Thoracic aorta (tissue), 2 donors: ENCODE data around the gene RAB12. TPM values are rescaled to one million over a fixed set of nuclear protein-coding genes. Genes with fewer than 3 reads are reported as not detected.

Source experiments
- ATAC-seq: fragments of 150-250 bp; one replicate; pipeline ENCODE4 v1.8.0; 2017; ENCODE audit warnings: low read depth; ENCODE audit not compliant: insufficient number of reproducible peaks, low FRiP score
- DNase-seq: peaks from one replicate; pipeline ENCODE4 v3.0.0-alpha.2; 2020; ENCODE audit warnings: low spot score
- H3K27ac ChIP-seq, 2 donors: fragments of 200-600 bp; sonication (generic); 1 replicate in 1 of 2; 2 replicates in 1 of 2; pipeline ENCODE4 v1.5.1; 2016; ENCODE audit warnings: mild to moderate bottlenecking in 2 of 2, moderate library complexity in 2 of 2
- H3K27me3 ChIP-seq: fragments of 200-600 bp; sonication (generic); replicated peaks from 2 replicates; pipeline ENCODE4 v1.6.0; 2016; ENCODE audit warnings: mild to moderate bottlenecking; ENCODE audit not compliant: insufficient read depth
- H3K36me3 ChIP-seq: fragments of 200-600 bp; sonication (generic); one replicate; pipeline ENCODE4 v1.5.1; 2016
- H3K4me1 ChIP-seq, 2 donors: fragments of 200-600 bp; sonication (generic); 1 replicate in 1 of 2; 2 replicates in 1 of 2; pipeline versions ENCODE4 v1.5.1 to v1.6.0; 2016; ENCODE audit warnings: low read depth in 2 of 2, mild to moderate bottlenecking in 1 of 2; ENCODE audit not compliant: control insufficient read depth in 1 of 2
- H3K4me3 ChIP-seq: fragments of 200-600 bp; sonication (generic); 2 replicates; pipeline ENCODE4 v1.5.1; 2016; ENCODE audit warnings: mild to moderate bottlenecking
- H3K9me3 ChIP-seq: fragments of 200-600 bp; sonication (generic); 2 replicates; pipeline ENCODE4 v1.5.1; 2016
- CTCF ChIP-seq: fragments of 200-600 bp; sonication (generic); IDR thresholded peaks from one replicate; pipeline ENCODE4 v1.5.1; 2019; ENCODE audit warnings: antibody characterized with exemption
- total RNA-seq, 2 donors: library from RNA; depleted of rRNA; stranded (reverse); fragments of >200 nt; gene quantifications; one replicate each; pipeline versions ENCODE4 v1.1.0 to v1.2.3, GENCODE V29; 2016

RAB12 gene
- total RNA-seq, 2 donors from 2014 or later, result 40.1 to 55.0 TPM

GRCh38 chr18:8660316-8660715 lies 51.1 kb downstream of the RAB12 start:
- Histone ChIP-seq H3K4me1 (no peaks in the 10 kb centered on the region), H3K36me3 (no peaks in the 10 kb centered on the region), H3K9me3 (no peaks in the 10 kb centered on the region), H3K4me3 (no peak overlapping the region), H3K27ac (no peak overlapping the region), H3K27me3 (no peaks in the 10 kb centered on the region)
- ATAC-seq, result no peak
- no peak for DNase-seq
- no peak for TF ChIP-seq CTCF

- H3K27ac ChIP-seq, result no peak overlapping the region
- no peaks in the 10 kb centered on the region for H3K27me3 ChIP-seq
- no peaks in the 10 kb centered on the region for H3K9me3 ChIP-seq
- no peaks in the 10 kb centered on the region for H3K4me1 ChIP-seq
- ATAC-seq (no peak), DNase-seq (no peak)
- no peak for TF ChIP-seq CTCF
- no peak overlapping the region for H3K4me3 ChIP-seq
- H3K36me3 ChIP-seq, result no peaks in the 10 kb centered on the region
Measured at GRCh38 chr18:8661754-8662559, 52.7 kb downstream of the RAB12 start.

- H3K4me3 ChIP-seq, result no peak overlapping the region
- no peaks in the 10 kb centered on the region for H3K27me3 ChIP-seq
- DNase-seq (no peak), ATAC-seq (no peak)
- TF ChIP-seq CTCF, result no peak
- H3K36me3 ChIP-seq, result no peaks in the 10 kb centered on the region
- H3K9me3 ChIP-seq, result no peaks in the 10 kb centered on the region
- H3K4me1 ChIP-seq, result no peaks in the 10 kb centered on the region
- H3K27ac ChIP-seq, result no peak overlapping the region
Measured at GRCh38 chr18:8662560-8663255, 53.5 kb downstream of the RAB12 start.

- no peaks in the 10 kb centered on the region for H3K4me1 ChIP-seq
- H3K27ac ChIP-seq, result no peak overlapping the region
- H3K4me3 ChIP-seq, result no peak overlapping the region
- no peaks in the 10 kb centered on the region for H3K36me3 ChIP-seq
- DNase-seq (no peak), ATAC-seq (no peak)
- H3K9me3 ChIP-seq, result no peaks in the 10 kb centered on the region
- H3K27me3 ChIP-seq, result no peaks in the 10 kb centered on the region
- no peak for TF ChIP-seq CTCF
Measured at GRCh38 chr18:8667846-8668245, 58.6 kb downstream of the RAB12 start.

- ATAC-seq (no peak), DNase-seq (no peak)
- H3K27me3 ChIP-seq, result no peaks in the 10 kb centered on the region
- no peak overlapping the region for H3K4me3 ChIP-seq
- TF ChIP-seq CTCF, result no peak
- H3K4me1 ChIP-seq, result no peaks in the 10 kb centered on the region
- no peaks in the 10 kb centered on the region for H3K9me3 ChIP-seq
- H3K36me3 ChIP-seq, result no peaks in the 10 kb centered on the region
- no peak overlapping the region for H3K27ac ChIP-seq
Measured at GRCh38 chr18:8668381-8668780, 59.1 kb downstream of the RAB12 start.
